ENCODE data around the gene NOS1.

NOS1 gene

GRCh38 chr12:117363056-117363662 lies 1.7 kb upstream of the NOS1 start:
- no peak for DNase-seq

GRCh38 chr12:117362391-117362790 lies 965 bp upstream of the NOS1 start:
- DNase-seq = no peak

DNA sequence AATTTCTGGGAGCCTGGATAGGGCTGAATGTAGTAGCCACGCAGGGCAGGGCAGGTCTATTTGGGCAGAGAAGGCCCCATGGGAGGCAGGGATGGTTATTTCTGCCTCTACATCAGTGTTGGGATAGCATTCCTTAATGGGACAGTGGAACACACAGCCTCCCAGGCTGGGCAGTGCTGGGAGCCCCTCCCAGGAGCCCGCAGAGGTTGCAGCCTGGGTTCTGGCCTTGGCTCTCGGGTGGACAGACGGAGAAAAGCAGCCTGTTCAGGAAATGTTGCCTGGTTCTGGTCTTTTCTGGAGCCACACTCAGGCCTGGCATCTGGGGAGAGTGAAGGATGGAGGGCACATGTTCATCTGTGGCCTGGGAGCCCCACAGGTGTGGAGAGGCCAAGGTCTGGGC lies 479 bp upstream of the NOS1 start:
- DNase-seq = no peak

- no peak for DNase-seq
Observed at GRCh38 chr12:117360551-117361346, 677 bp downstream of the NOS1 start.

GRCh38 chr12:117360222-117360550 lies 1.2 kb downstream of the NOS1 start:
- no peak for DNase-seq

DNA sequence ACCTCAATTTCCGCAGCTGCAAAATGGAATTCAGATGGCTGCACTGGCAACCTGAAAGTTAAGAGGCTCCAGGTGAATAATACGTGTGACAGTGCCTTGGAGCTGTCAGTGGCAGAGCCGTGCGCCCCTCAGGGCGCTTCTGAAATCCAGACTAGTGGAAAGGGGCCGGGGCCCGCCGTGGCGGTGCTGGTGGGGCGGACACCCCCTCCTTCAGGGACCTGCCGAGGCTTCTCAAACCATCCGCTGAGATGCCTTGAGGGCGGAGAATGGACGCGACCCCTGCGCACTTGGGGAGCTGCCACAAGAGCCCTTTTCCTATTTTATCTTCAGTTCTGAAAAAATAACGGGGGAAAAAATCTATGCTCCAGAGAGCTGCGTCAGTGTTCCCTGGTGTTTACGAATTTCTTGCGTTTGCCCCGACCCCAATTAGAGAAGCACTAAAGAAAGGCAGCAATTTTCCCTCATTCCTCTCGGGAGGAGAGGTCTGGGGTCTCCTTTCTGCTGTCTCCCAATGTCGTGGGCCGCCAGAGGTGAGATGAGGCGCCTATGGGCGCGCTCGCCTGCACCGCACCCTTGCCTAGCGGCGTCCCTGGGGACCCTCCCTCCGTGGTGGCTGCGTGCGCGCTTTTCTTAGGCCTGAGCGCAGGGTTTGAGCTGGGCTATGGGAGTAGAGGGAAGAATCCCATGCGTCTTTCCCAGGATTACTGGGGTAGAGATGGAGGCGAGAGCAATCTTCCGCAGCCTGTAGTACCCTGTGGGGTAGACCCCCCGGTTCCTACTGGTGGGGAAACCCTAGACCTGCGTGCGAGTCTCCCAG lies 2.2 kb downstream of the NOS1 start:
- no peak for DNase-seq

DNA sequence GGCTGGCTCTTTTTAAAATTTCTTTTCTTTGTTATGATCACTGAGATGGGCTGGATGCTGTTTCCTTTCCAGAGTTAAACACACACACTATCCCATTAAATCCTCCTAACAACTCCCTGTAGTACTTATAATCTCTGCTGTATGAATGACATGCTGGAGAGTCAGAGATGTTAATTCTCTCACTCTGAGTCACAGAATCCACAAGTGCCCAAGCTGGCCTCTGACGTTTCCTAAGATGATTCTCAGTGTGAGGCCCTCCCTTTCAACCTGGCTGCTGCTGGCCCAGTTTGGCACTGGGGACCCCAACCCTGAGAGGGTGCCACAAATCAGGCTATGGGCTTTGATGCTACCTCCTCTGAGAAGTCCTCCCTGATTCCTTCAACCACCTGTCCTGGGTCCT lies 5.4 kb downstream of the NOS1 start:
- DNase-seq = no peak

DNA sequence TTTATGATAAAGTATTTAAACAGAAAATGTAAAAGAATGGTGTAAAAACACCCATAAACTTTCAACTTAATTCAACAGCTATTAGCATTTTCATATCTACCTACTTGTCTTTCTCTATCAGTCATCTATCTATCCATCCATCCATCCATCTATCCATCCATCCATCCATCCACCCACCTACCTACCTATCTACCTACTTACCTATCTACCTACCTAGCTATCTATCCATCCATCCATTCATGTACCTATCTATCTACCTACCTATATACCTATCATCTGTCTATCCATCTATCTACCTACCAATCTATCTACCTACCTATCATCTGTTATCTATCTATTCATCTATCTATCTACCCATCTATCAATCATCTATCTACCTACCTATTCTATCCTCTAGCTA lies 8.5 kb downstream of the NOS1 start:
- DNase-seq = no peak

- DNase-seq = no peak
Observed at GRCh38 chr12:117352206-117352605, 9.2 kb downstream of the NOS1 start.

GRCh38 chr12:117350140-117350539 lies 11.3 kb downstream of the NOS1 start:
- no peak for DNase-seq

- no peak for DNase-seq
Observed at GRCh38 chr12:117347588-117347987, 13.8 kb downstream of the NOS1 start.

- DNase-seq = no peak
Observed at GRCh38 chr12:117344716-117345115, 16.7 kb downstream of the NOS1 start.

GRCh38 chr12:117343849-117344248 lies 17.6 kb downstream of the NOS1 start:
- no peak for DNase-seq

DNA sequence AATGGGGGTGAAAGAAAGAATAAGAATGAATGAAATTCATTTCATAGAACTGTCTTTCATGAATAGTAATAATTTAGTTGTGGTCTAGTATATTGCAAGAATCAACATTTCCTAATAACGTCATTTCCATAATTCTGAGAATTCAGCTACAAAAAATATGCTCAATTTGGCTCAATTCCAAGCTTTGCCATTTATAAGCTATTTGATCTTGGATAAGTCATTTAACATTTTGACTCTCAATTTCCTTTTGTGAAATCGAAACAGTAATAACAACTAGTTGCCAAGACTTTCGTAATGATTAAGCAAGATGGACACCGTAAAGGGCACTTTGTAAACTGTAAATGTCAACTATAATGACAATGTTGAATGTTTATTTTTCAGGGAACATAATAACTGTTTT lies 18.1 kb downstream of the NOS1 start:
- no peak for DNase-seq

GRCh38 chr12:117342682-117343081 lies 18.7 kb downstream of the NOS1 start:
- no peak for DNase-seq

DNA sequence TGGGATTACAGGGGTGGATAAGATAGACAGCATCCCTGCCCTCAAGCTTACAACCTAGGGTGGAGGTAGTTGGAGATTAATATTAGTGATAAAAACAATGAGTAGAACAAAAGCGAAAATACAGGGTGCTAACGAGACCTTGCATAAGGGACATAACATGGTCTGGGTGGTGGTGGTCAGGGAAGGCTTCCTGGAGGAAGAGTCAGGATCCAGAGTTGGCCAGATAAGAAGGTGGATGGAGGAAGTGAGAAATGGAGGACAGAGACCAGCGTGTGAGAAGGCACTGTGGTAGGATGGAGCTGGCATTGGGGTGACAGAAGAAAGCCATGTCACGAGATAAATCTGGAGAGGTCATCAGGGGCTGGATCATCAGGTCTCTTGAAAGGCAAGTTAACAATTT lies 19.2 kb downstream of the NOS1 start:
- no peak for DNase-seq

- DNase-seq = no peak
Observed at GRCh38 chr12:117339104-117339503, 22.3 kb downstream of the NOS1 start.

GRCh38 chr12:117334855-117335587 lies 26.4 kb downstream of the NOS1 start:
- no peak for DNase-seq

DNA sequence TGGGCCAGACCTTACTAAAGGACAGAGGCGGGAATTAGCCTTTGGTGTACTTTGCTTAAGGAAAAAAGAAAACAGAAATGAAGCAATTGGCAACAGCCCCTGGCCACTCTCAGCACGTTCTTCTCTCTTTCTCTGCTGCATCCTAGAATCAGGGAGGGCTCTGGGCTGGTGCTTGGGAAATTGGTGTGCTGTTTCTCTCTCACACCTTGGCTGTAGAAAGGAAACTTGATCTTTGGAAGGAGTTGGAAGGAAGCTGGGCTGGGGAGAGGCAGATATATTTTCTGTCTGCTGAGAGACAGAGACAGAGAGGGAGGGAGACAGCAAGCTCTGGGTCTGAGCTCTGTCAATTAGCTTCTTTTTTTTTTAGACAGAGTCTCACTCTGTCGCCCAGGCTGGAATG lies 27.4 kb downstream of the NOS1 start:
- no peak for DNase-seq

DNA sequence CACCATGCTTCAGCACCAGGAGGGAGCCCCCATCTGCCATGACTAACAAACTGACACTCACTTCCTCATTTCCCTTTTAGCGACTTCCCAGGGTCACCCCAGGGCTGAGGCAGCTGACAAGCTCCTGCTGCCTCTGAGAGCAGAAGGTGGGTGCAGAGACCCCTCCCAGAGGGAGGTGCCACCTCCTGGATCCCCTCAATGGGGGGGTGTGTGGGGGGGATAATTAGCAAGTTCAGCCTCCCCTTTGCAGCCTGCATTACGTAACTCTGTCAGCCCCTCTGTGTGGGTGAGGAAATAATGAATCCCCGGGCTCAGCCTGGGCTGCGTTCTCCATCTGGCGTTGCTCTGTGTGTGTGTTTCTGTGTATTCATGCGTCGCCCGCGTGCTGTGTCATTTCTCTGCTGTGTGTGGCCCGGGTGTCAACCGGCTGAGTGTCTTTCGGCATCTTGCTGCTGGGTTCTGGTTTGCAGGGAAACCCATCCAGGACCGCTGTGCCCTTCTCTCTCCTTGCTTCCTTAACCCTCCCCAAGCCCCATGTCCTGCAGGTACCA lies 28.0 kb downstream of the NOS1 start:
- DNase-seq = no peak

DNA sequence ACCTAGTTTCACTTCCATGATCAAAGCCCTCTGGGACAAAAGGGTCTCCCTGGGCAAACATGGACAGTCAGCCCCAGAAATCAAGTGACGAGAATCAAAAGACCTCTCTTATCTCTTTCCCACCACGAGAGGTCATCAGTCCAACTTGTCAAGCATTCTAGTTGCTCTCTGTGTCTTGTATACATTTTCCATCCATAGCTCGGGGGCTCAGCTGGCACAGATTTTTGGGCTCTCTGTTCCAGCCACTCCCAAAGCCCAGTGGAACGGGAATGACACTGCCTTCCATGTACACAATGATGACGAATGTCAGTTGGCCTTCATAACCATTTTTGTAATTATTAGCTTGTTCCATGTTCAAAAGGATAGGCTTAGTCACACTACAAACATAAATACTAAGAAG lies 29.7 kb downstream of the NOS1 start:
- DNase-seq = no peak

DNA sequence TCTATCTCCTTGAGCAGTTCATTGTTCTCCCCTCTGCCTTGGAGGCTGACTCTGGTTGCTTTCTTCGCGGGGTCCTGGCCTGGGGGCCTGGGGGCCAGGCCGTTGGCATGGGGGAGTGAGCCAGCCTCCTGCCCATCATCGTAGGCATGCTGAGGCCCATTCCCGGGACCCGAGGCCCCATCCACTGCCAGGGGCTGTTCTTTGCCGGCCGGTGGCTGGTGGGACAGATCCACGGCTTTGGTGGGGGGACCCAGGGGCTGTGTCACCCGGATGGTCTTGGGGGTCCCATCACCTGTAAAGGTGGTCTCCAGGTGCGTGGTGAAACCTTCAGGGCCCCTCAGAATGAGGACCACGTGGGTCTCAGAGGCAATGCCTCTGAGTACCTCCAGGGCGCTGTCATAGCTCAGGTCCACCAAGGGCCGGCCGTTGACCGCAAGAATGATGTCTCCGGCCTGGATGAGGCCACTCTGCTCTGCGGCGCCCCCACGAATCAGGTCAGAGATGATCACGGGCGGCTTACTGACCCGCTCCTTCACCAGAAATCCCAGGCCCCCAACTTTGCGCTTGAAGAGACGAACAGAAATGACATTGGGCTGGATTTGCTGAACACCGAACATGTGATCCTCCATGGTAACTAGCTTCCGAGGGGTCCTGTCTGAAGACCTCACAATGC lies 30.8 kb downstream of the NOS1 start:
- no peak for DNase-seq

DNA sequence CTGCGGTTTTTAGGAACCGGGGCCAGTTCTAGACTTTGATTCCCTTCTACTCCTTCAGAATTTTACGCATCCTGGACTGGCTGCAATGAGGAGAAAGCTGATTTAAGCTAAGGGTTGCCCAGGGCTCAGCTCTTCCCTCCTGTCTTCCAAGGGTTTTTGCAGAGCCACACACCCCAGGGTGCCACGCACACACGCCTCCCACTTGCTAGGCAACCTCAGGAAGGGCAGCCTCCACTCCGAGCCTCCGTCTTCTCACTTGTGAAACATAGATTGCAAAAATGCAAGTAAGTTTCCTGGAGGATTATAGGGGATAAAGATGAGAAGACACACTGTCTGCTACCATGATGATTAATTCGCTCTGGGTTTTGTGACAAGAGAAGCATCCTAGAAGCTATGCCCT lies 31.7 kb downstream of the NOS1 start:
- DNase-seq = no peak
